HEK293 (cell line): ENCODE measurements around the gene OR11H7.

Experiments used
- CTCF ChIA-PET: fragments of 350-600 bp; formaldehyde crosslinking; extraction: SDS; loops from one replicate; lab custom pipeline; 2021; ENCODE audit warnings: antibody characterized with exemption; lab: Yijun Ruan, JAX
- POLR2A ChIA-PET: fragments of 300-600 bp; formaldehyde crosslinking; extraction: SDS; loops from one replicate; lab custom pipeline; 2020; ENCODE audit warnings: antibody characterized with exemption, inconsistent platforms; lab: Yijun Ruan, JAX
- H3K27ac ChIP-seq: fragments of 200-500 bp; sonication (Bioruptor generic); 2 replicates; pipeline ENCODE4 v1.5.1; 2014; ENCODE audit warnings: low read depth, low read length, control low read depth, inconsistent platforms; ENCODE audit errors: extremely low read depth
- H3K36me3 ChIP-seq, 2 experiments: fragments of 200-500 bp in 1 of 2; sonication (Bioruptor generic) in 1 of 2; 1 replicate in 1 of 2; 2 replicates in 1 of 2; pipeline ENCODE4 v1.5.1; 2014 to 2017; ENCODE audit warnings: inconsistent platforms in 2 of 2, low read length in 2 of 2; ENCODE audit not compliant: control insufficient read depth in 2 of 2, insufficient read depth in 1 of 2
- H3K4me1 ChIP-seq: fragments of 200-500 bp; sonication (Bioruptor generic); 2 replicates; pipeline ENCODE4 v1.5.1; 2014; ENCODE audit warnings: mild to moderate bottlenecking, low read length, inconsistent platforms; ENCODE audit not compliant: control insufficient read depth, insufficient read depth
- H3K4me3 ChIP-seq: 2 replicates; pipeline ENCODE4 v1.5.1; 2011; ENCODE audit warnings: low read depth, mild to moderate bottlenecking, control low read depth, low read length, moderate library complexity
- H3K9me3 ChIP-seq: fragments of 200-500 bp; sonication (Bioruptor generic); 2 replicates; pipeline ENCODE4 v1.5.1; 2014; ENCODE audit warnings: low read depth, low read length, inconsistent platforms; ENCODE audit not compliant: control insufficient read depth, insufficient read depth
- GLIS1 ChIP-seq: fragments of 450-650 bp; formaldehyde crosslinking; IDR thresholded peaks from 2 replicates; pipeline ENCODE4 v1.5.1; 2016; ENCODE audit warnings: missing biosample characterization, missing genetic modification characterization
- HOXC10 ChIP-seq: sonication (generic); formaldehyde crosslinking; IDR thresholded peaks from 2 replicates; pipeline ENCODE4 v1.8.1; 2023; ENCODE audit warnings: mild to moderate bottlenecking, missing genetic modification reagents
- KLF10 ChIP-seq: fragments of 450-650 bp; IDR thresholded peaks from 2 replicates; pipeline ENCODE4 v1.5.1; 2018; ENCODE audit warnings: missing biosample characterization, mild to moderate bottlenecking, missing genetic modification characterization
- KLF7 ChIP-seq: fragments of 450-650 bp; formaldehyde crosslinking; IDR thresholded peaks from 2 replicates; pipeline ENCODE4 v1.5.1; 2016; ENCODE audit warnings: missing biosample characterization, missing genetic modification characterization, borderline replicate concordance
- SETDB1 ChIP-seq: IDR thresholded peaks from one replicate; pipeline ENCODE4 v1.6.1; 2017; ENCODE audit warnings: mild to moderate bottlenecking, low read length, moderate library complexity, mixed read lengths; ENCODE audit not compliant: insufficient read length
- TCF7L2 ChIP-seq: IDR thresholded peaks from 2 replicates; pipeline ENCODE4 v1.6.1; 2011; ENCODE audit warnings: low read depth, mild to moderate bottlenecking, inconsistent platforms, low read length, moderate library complexity, borderline replicate concordance
- ZFHX2 ChIP-seq: fragments of 450-650 bp; formaldehyde crosslinking; conservative IDR thresholded peaks from 2 replicates; pipeline ENCODE4 v1.5.1; 2016; ENCODE audit warnings: missing biosample characterization, missing genetic modification characterization
- ZNF112 ChIP-seq: fragments of 450-650 bp; formaldehyde crosslinking; IDR thresholded peaks from 2 replicates; pipeline ENCODE4 v1.5.0; 2017; ENCODE audit warnings: missing biosample characterization, missing genetic modification characterization
- ZNF202 ChIP-seq: fragments of 450-650 bp; formaldehyde crosslinking; IDR thresholded peaks from 2 replicates; pipeline ENCODE4 v1.5.1; 2016; ENCODE audit warnings: missing biosample characterization, missing genetic modification characterization, borderline replicate concordance
- ZNF426 ChIP-seq: fragments of 450-650 bp; formaldehyde crosslinking; IDR thresholded peaks from 2 replicates; pipeline ENCODE4 v1.5.1; 2017; ENCODE audit warnings: missing biosample characterization, missing genetic modification characterization, mild to moderate bottlenecking, inconsistent platforms, moderate library complexity
- ZNF433 ChIP-seq: fragments of 450-650 bp; formaldehyde crosslinking; IDR thresholded peaks from 2 replicates; pipeline ENCODE4 v1.5.1; 2016; ENCODE audit warnings: missing biosample characterization, missing genetic modification characterization, low read depth
- ZNF571 ChIP-seq: fragments of 450-650 bp; formaldehyde crosslinking; IDR thresholded peaks from 2 replicates; pipeline ENCODE4 v1.5.0; 2017; ENCODE audit warnings: missing biosample characterization, missing genetic modification characterization
- ZNF585B ChIP-seq: fragments of 450-650 bp; formaldehyde crosslinking; IDR thresholded peaks from 2 replicates; pipeline ENCODE4 v1.5.1; 2016; ENCODE audit warnings: missing biosample characterization, missing genetic modification characterization
- ZNF707 ChIP-seq: fragments of 450-650 bp; formaldehyde crosslinking; IDR thresholded peaks from 2 replicates; pipeline ENCODE4 v1.5.1; 2016; ENCODE audit warnings: missing biosample characterization, missing genetic modification characterization
- TF ChIP-seq, protein P1 (sequence below): fragments of 450-650 bp; formaldehyde crosslinking; IDR thresholded peaks from 2 replicates; pipeline ENCODE4 v1.5.1; 2017; ENCODE audit warnings: missing biosample characterization, missing genetic modification characterization
- TF ChIP-seq, protein P2 (sequence below): fragments of 450-650 bp; formaldehyde crosslinking; IDR thresholded peaks from 2 replicates; pipeline ENCODE4 v1.5.1; 2017; ENCODE audit warnings: missing biosample characterization, missing genetic modification characterization
- TF ChIP-seq, protein P3 (sequence below): fragments of 450-650 bp; formaldehyde crosslinking; IDR thresholded peaks from 2 replicates; pipeline ENCODE4 v1.5.1; 2016; ENCODE audit warnings: missing biosample characterization, missing genetic modification characterization
- TF ChIP-seq, protein P4 (sequence below): fragments of 450-650 bp; formaldehyde crosslinking; IDR thresholded peaks from 2 replicates; pipeline ENCODE4 v1.5.1; 2017; ENCODE audit warnings: missing biosample characterization, missing genetic modification characterization
- TF ChIP-seq, protein P5 (sequence below): sonication (generic); formaldehyde crosslinking; IDR thresholded peaks from 2 replicates; pipeline ENCODE4 v1.8.1; 2022; ENCODE audit warnings: mild to moderate bottlenecking, moderate library complexity, missing genetic modification reagents
- TF ChIP-seq, protein P6 (sequence below): fragments of 450-650 bp; formaldehyde crosslinking; IDR thresholded peaks from 2 replicates; pipeline ENCODE4 v1.5.1; 2016; ENCODE audit warnings: missing biosample characterization, missing genetic modification characterization, borderline replicate concordance

OR11H7 gene

DNA sequence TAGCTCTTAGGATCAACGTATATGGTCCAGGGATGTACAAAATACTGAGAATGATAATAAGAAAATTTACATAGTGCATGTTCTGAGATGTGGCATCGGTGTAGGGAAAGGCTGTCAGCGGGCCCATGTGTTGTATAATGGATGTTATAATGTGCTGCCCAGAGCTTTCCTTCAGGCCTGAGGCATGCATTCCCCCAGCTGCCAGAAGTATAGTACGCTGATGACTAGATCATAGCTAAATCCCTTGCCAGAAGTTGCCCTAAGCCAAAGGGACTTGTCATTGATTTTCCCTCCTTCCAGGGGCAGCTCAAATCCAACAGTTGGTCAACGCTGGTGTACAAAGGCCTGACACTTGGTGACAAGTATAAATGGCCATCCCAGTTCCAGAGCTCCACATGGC, 44.6 kb upstream of the OR11H7 start:
- Histone ChIP-seq H3K36me3 (no peaks in the 10 kb centered on the region), H3K4me1 (no peaks in the 10 kb centered on the region)
- CTCF ChIA-PET: no interaction called here
- POLR2A ChIA-PET: no interaction called here
- TF ChIP-seq ZNF112 (no peak), KLF10 (tag by site-specific recombination) (no peak), ZNF585B (tag by site-specific recombination) (no peak), ZNF571 (tag by site-specific recombination) (no peak), TCF7L2 (no peak), SETDB1 (no peak), ZNF426 (no peak), ZNF707 (tag by site-specific recombination) (no peak), ZNF433 (tag by site-specific recombination) (no peak)
- TF ChIP-seq, protein P1, sequence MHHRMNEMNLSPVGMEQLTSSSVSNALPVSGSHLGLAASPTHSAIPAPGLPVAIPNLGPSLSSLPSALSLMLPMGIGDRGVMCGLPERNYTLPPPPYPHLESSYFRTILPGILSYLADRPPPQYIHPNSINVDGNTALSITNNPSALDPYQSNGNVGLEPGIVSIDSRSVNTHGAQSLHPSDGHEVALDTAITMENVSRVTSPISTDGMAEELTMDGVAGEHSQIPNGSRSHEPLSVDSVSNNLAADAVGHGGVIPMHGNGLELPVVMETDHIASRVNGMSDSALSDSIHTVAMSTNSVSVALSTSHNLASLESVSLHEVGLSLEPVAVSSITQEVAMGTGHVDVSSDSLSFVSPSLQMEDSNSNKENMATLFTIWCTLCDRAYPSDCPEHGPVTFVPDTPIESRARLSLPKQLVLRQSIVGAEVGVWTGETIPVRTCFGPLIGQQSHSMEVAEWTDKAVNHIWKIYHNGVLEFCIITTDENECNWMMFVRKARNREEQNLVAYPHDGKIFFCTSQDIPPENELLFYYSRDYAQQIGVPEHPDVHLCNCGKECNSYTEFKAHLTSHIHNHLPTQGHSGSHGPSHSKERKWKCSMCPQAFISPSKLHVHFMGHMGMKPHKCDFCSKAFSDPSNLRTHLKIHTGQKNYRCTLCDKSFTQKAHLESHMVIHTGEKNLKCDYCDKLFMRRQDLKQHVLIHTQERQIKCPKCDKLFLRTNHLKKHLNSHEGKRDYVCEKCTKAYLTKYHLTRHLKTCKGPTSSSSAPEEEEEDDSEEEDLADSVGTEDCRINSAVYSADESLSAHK (tag by site-specific recombination): no peak
- TF ChIP-seq, protein P2, sequence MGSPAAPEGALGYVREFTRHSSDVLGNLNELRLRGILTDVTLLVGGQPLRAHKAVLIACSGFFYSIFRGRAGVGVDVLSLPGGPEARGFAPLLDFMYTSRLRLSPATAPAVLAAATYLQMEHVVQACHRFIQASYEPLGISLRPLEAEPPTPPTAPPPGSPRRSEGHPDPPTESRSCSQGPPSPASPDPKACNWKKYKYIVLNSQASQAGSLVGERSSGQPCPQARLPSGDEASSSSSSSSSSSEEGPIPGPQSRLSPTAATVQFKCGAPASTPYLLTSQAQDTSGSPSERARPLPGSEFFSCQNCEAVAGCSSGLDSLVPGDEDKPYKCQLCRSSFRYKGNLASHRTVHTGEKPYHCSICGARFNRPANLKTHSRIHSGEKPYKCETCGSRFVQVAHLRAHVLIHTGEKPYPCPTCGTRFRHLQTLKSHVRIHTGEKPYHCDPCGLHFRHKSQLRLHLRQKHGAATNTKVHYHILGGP (tag by site-specific recombination): no peak
- TF ChIP-seq, protein P3, sequence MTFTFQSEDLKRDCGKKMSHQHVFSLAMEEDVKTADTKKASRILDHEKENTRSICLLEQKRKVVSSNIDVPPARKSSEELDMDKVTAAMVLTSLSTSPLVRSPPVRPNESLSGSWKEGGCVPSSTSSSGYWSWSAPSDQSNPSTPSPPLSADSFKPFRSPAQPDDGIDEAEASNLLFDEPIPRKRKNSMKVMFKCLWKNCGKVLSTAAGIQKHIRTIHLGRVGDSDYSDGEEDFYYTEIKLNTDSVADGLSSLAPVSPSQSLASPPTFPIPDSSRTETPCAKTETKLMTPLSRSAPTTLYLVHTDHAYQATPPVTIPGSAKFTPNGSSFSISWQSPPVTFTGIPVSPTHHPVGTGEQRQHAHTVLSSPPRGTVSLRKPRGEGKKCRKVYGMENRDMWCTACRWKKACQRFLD (tag by site-specific recombination): no peak
- TF ChIP-seq, protein P4, sequence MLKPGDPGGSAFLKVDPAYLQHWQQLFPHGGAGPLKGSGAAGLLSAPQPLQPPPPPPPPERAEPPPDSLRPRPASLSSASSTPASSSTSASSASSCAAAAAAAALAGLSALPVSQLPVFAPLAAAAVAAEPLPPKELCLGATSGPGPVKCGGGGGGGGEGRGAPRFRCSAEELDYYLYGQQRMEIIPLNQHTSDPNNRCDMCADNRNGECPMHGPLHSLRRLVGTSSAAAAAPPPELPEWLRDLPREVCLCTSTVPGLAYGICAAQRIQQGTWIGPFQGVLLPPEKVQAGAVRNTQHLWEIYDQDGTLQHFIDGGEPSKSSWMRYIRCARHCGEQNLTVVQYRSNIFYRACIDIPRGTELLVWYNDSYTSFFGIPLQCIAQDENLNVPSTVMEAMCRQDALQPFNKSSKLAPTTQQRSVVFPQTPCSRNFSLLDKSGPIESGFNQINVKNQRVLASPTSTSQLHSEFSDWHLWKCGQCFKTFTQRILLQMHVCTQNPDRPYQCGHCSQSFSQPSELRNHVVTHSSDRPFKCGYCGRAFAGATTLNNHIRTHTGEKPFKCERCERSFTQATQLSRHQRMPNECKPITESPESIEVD (tag by site-specific recombination): no peak
- TF ChIP-seq, protein P5, sequence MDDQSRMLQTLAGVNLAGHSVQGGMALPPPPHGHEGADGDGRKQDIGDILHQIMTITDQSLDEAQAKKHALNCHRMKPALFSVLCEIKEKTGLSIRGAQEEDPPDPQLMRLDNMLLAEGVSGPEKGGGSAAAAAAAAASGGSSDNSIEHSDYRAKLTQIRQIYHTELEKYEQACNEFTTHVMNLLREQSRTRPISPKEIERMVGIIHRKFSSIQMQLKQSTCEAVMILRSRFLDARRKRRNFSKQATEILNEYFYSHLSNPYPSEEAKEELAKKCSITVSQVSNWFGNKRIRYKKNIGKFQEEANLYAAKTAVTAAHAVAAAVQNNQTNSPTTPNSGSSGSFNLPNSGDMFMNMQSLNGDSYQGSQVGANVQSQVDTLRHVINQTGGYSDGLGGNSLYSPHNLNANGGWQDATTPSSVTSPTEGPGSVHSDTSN: no peak
- TF ChIP-seq, all 188 proteins: peak for 0
- Histone ChIP-seq H3K27ac (no peak overlapping the region), H3K9me3 (no peaks in the 10 kb centered on the region), H3K4me3 (no peak overlapping the region)

DNA sequence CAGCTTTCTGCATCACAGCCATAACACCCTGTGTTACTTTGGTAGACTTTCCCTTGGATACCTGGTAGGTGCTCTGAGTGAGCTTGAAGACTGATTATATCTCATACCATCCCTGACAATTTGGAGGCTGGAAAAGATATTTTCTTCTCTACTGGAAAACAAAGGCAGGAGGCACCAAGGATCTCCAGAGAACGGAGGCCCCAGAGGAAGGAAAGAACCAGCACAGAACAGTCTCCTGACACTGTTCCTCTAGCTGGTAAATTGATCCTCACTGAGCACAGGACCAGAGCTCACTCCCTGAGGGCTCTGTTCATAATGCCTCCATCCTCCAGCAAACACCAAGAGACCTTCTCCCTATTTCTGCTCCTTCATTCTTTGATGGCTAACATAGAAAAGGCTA, 38.2 kb upstream of the OR11H7 start, which contains the start of gene OR11G2:
OR11G2 (plus strand) TSS at position 301 of the 400 bp plus-strand sequence. CDS start 6,542 bp downstream, outside the sequence.
- no peaks in the 10 kb centered on the region for H3K9me3 ChIP-seq
- H3K36me3 ChIP-seq: no peaks in the 10 kb centered on the region
- ChIA-PET POLR2A (no interaction called here), CTCF (no interaction called here)
- no peak within 1 kb of the TSS for H3K4me3 ChIP-seq
- no peak within 1 kb of the TSS for H3K27ac ChIP-seq
- no peaks in the 10 kb centered on the region for H3K4me1 ChIP-seq
- TF ChIP-seq GLIS1 (tag by site-specific recombination) (no peak), ZNF707 (tag by site-specific recombination) (no peak), ZFHX2 (tag by site-specific recombination) (no peak), HOXC10 (CRISPR knock-in tag) (no peak), KLF7 (tag by site-specific recombination) (no peak), ZNF202 (tag by site-specific recombination) (no peak)
- TF ChIP-seq, protein P4 (tag by site-specific recombination): no peak
- TF ChIP-seq, protein P6, sequence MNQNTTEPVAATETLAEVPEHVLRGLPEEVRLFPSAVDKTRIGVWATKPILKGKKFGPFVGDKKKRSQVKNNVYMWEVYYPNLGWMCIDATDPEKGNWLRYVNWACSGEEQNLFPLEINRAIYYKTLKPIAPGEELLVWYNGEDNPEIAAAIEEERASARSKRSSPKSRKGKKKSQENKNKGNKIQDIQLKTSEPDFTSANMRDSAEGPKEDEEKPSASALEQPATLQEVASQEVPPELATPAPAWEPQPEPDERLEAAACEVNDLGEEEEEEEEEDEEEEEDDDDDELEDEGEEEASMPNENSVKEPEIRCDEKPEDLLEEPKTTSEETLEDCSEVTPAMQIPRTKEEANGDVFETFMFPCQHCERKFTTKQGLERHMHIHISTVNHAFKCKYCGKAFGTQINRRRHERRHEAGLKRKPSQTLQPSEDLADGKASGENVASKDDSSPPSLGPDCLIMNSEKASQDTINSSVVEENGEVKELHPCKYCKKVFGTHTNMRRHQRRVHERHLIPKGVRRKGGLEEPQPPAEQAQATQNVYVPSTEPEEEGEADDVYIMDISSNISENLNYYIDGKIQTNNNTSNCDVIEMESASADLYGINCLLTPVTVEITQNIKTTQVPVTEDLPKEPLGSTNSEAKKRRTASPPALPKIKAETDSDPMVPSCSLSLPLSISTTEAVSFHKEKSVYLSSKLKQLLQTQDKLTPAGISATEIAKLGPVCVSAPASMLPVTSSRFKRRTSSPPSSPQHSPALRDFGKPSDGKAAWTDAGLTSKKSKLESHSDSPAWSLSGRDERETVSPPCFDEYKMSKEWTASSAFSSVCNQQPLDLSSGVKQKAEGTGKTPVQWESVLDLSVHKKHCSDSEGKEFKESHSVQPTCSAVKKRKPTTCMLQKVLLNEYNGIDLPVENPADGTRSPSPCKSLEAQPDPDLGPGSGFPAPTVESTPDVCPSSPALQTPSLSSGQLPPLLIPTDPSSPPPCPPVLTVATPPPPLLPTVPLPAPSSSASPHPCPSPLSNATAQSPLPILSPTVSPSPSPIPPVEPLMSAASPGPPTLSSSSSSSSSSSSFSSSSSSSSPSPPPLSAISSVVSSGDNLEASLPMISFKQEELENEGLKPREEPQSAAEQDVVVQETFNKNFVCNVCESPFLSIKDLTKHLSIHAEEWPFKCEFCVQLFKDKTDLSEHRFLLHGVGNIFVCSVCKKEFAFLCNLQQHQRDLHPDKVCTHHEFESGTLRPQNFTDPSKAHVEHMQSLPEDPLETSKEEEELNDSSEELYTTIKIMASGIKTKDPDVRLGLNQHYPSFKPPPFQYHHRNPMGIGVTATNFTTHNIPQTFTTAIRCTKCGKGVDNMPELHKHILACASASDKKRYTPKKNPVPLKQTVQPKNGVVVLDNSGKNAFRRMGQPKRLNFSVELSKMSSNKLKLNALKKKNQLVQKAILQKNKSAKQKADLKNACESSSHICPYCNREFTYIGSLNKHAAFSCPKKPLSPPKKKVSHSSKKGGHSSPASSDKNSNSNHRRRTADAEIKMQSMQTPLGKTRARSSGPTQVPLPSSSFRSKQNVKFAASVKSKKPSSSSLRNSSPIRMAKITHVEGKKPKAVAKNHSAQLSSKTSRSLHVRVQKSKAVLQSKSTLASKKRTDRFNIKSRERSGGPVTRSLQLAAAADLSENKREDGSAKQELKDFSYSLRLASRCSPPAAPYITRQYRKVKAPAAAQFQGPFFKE (tag by site-specific recombination): no peak
